Measurements from ENCODE around the gene CEP126.
"Not testable (repeated sequence)": the region's sequence is repeated elsewhere in the genome, so short reads cannot be mapped to it uniquely, and the experiment has no call there.

The CEP126 gene

DNA sequence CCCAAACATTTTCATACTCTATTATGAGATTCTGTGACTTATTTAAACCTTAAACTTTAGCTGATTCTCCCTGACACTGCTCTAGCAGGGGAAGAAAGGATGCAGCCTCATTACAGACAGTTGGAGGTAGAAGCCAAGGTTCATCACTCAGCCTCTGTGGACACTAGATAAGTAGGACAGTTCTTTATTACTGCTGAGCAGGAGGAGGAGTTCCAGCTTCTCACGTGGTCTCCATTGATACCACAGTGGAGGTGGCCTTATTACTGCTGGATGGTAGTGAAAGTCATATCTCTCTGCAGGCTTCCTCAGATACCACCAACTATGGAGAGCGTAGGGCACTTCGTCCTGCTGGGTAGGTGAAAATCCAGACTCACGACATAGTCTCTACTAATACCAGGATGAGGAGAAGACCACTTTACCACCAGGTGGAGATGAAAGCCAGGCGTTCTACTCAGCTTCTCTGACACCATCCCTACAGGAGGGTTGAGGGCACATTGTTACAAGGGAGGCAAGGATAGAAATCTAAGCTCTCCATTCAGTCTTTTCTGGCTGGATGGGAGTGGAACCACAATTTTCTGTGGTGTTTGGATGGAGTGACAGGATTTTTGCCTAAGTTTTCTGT, 14.6 kb downstream of the CEP126 start:
- DNase-seq (ENCODE audit: low spot score): no peak

DNA sequence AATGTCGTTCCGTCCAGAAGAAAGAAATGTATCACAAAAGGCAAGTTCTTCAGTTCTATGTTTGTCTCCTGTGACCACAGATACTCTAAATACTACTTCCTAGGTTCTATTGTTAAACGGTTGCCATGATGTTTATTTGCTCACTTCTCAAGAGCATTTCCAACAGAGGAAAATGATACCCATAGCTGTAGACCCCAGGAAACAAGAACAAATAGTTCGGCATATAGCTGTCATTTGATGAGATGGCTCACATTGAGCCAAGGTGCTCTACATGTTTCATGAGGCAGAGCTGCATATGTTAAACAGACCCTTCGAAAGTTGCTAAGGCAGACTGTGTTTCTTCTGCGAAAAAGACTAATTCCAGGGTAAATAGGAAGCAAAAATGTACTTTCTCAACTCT, 16.9 kb downstream of the CEP126 start:
- DNase-seq (ENCODE audit: low spot score): no peak

DNA sequence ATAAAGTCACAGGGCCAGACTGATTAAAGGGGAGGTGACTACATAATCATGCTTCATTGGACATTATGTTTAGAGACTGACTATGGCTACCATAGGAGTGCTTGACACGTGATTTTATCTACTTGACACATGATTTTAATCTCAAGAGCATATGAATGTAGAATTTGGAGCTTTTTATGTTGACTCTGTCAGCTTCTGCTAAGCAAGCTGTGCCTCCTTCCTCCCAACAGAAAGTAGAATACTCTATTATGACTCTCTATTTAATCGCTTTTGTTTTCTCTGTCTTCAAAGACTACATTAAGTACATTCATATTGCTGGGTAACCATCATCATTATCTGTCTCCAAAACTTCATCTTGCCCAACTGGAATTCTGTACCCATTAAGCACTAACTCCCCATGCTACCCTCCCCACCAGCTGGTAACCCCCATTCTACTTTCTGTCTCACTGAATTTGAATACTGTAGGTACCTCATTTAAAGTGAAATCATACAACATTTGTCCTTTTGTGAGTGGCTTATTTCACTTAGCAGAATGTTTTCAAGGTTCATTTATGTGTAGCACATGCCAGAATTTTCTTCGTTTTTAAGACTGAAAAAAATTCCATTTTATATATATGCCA, 26.2 kb downstream of the CEP126 start:
- DNase-seq (ENCODE audit: low spot score): no peak

DNA sequence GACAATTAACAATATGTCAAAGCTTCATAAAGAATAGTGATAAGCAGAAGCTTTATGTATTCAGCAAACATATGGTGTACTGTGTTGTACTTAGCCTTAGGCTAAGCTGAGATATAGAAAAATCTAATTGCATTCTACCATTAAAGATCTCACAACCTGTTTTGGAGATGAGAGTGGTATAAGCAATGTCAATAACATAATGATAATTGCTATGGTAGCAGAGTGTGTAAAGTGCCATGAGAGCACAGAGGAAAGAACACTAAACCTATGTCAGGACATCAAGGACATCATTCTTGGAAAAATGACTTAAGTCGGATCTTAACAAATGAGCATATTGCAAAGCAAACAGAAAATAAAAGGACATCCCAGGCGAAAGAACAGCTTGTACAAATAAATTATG, 30.1 kb downstream of the CEP126 start:
- no peak for DNase-seq (ENCODE audit: low spot score)

DNA sequence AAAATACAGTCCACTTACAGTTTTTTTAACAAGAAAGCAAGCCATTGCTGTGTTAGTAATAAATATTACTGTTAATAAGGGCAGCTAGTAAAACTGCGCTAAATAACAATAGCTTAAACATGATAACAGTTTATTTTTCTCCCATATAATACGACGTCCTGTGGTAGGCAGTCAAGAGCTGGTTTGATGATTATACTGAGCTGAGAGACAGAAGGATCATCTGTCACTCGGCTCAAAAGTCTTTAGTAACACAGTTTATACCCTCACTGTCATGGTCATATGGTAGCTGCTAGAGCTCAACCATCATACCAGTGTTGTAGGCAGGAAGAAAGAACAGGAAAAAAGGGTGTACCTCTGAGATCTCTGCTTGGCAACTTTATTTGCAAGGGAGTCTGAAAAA, 30.6 kb downstream of the CEP126 start:
- no peak for DNase-seq (ENCODE audit: low spot score)

DNA sequence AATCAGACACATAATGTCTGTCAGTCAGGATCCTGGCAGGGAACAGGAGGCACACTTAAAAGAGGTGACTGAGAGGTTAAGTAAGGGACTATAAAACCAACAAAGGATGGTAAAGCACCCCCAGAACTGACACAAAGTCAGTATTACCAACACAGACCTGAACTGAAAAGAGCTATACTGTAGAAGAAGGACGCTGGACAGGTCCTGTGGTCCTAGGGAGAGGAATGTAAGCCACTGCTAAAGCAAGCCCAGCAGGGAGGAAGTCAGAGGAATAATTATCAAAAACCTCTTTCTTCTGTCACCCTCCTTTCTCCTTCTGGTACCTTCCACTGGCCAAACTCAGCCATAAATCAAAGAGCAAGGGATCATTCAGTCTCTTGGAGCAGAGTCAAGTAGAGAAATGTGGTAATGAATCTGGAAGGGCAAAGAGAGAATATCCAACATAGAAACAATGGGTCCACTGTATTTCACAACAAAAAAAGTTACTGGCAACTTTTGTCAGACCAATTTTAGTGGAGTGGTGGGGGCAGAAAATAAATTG, 34.9 kb downstream of the CEP126 start:
- no peak for DNase-seq (ENCODE audit: low spot score)

DNA sequence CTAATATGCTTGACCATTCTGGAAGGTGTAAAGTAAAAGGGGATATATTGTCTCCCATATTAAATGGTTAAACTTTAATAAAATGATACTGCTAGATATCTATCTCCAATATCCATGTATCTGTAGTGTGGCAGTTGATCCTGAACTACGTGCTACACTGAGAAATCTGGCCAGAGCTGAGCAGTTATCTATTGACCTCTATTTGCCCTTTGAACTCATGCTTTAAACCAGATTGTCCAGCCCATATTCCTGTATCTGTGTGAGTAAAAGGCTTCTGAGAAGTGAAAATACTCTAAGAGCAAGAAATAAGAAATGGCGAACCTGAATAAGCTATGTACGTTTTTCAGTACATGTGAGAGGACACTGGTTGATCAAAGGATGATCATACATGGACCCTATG, 40.5 kb downstream of the CEP126 start:
- DNase-seq (ENCODE audit: low spot score): no peak

DNA sequence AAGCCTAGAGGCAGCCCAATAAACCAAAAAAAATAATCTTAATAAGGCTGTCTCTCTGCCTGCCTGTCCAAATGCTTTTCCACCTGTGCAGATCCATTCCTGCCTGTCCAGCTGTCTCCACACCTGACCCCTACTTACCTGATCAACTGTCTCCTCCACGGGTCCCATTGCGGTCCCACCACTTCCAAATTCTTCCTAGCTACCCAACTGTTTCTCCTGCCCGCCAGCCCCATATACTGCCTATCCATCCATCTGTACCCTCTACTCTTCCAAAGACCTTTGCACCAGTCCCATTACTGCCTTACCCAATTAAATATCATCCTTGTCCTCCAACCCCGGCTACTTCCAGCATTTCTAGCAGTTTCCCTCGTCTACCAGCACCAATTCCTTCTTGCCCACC, 40.9 kb downstream of the CEP126 start:
- DNase-seq (ENCODE audit: low spot score): no peak

DNA sequence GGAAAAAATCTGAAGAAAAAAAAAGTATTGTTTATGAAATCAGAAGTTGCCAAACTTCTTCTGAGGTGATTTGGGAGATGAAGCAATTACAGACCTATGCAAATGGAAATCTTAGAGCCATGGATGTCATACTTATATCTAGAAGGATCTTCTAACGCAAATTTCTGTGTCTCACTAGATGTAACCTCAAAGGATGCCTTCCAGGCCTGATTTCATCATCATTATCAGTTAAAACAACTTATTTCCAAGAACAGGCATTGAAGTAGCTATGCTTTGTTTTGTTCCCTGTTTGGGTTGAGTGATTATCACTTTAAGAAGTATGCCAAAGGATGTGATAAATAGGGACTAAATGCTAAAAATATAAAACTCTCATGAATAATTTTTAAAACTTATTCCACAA, 45.4 kb downstream of the CEP126 start:
- no peak for DNase-seq (ENCODE audit: low spot score)

DNA sequence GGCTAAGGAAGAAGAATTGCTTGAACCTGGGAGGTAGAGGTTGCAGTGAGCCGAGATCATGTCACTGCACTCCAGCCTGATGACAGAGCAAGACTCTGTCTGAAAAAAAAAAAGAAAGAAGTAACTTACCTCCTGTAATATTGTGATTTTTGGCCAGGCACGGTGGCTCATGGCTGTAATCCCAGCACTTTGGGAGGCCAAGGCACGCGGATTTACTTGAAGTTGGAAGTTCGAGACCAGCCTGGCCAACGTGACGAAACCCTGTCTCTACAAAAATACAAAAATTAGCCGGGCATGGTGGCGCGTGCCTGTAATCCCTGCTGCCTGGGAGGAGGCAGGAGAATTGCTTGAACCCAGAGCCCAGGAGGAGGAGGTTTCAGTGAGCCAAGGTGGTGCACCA, 49.4 kb downstream of the CEP126 start:
- DNase-seq (ENCODE audit: low spot score): not testable (repeated sequence)

DNA sequence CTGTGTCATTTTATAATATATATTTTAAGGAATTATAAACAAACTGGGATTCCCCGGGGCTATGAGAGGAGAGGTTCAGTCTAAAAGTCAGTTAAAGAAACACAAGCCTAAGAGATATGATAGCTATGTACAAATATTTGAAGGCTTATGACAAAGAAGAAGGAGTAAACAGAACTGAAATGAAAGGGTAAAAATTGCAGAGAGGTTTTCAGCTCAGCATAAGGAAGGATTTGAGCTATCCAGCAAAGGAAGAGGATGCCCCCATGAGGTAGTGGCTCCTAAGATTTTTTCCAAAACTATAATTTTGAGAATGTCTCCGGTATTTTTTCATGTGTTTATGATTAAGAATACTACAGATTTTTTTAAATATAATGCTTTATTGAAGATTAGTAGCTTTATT, 59.4 kb downstream of the CEP126 start:
- DNase-seq (ENCODE audit: low spot score): no peak

DNA sequence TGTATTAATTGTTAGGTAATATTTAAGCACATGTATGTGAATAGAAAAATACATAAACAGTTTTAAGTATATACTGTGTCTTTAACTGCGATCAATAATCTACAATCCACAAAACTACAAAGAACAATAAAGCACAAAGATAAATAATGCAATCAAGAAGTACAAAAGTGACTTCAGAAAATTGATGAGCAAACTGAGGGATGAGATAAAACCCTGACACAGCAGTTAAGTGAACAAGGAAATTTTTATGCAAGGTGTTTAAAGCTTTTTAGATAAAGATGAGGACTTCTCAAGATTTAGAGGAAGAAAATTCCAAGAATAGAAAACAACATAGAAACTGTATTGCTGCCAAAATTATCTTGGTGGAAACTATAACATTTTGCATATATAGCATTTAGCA, 60.0 kb downstream of the CEP126 start:
- no peak for DNase-seq (ENCODE audit: low spot score)

DNA sequence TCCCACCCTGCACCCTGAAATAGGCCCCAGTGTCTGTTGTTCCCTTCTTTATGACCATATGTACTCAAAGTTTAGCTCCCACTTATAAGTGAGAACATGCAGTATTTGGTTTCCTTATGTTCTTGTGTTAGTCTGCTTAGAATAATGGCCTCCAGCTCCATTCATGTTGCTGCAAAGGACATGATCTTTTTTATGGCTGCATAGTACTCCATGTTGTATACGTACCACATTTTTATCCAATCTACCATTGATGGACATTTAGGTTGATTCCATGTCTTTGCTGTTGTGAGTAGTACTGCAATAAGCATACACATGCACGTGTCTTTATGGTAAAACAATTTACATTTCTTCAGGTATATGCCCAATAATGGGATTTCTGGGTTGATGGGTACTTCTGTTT, 60.9 kb downstream of the CEP126 start:
- no peak for DNase-seq (ENCODE audit: low spot score)

DNA sequence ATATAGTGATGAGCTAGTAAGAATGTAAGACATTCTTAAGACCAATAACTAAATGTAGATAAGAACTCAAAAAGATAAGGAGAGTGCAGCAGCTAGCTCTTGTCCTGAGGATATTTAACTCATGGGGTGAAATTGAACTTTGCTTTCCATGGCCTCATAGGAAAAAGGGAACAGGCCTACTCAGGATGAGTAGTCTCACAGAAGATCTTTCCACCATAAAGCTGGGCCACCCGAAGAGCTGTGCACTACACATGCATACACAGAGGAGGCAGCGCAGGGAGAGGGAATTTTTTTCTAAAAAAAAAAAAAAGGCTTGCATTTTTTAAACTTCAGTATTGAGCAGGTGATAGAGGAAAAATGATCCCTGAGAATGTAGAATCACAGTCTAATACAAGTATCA, 72.6 kb downstream of the CEP126 start:
- no peak for DNase-seq (ENCODE audit: low spot score)

DNA sequence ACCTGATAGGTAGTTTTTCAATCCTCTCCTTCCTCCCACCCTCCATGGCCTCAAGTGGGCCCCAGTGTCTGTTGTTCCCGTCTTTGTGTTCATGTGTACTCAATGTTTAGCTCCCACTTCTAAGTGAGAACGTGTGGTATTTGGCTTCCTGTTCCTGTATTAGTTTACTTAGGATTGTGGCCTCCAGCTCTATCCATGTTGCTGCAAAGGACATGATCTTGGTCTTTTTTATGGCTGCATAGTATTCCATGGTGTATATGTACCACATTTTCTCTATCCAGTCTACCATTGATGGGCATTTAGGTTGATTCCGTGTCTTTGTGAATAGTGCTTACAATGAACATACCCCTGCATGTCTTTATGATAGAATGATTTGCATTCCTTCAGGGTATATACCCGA, 78.4 kb downstream of the CEP126 start:
- no peak for DNase-seq (ENCODE audit: low spot score)

DNA sequence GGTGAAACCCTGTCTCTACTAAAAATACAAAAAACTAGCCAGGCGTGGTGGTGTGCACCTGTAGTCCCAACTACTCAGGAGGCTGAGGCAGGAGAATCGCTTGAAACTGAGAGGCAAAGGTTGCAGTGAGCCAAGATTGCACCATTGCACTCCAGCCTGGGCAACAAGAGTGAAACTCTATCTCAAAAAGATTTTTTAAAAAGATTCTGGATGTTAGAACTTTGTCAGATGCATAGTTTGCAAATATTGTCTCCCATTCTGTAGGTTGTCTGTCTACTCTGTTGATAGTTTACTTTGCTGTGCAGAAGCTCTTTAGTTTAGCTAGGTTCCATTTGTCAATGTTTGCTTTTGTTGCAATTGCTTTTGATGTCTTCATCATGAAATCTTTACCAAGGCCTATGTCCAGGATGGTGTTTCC, 79.3 kb downstream of the CEP126 start:
- not testable (repeated sequence) for DNase-seq (ENCODE audit: low spot score)

DNA sequence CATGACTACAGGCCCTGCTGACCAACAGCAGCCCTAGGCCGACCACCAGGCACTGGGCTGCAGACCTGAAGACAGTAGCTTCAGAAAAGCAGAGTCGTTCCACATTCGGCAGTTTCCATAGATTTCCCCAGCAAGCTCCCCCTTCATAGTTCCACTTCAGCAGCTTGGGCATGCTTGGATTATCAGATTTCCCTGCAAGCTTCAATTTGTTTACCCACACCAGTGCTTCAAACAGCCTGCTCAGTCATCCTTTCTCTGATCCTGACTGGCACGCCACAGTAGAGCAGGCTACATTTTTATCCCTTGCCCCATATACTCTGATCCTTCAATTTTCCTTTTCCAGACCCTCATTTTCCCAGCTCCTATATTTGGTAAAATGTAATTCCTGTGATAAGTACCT, 81.3 kb downstream of the CEP126 start:
- no peak for DNase-seq (ENCODE audit: low spot score)

DNA sequence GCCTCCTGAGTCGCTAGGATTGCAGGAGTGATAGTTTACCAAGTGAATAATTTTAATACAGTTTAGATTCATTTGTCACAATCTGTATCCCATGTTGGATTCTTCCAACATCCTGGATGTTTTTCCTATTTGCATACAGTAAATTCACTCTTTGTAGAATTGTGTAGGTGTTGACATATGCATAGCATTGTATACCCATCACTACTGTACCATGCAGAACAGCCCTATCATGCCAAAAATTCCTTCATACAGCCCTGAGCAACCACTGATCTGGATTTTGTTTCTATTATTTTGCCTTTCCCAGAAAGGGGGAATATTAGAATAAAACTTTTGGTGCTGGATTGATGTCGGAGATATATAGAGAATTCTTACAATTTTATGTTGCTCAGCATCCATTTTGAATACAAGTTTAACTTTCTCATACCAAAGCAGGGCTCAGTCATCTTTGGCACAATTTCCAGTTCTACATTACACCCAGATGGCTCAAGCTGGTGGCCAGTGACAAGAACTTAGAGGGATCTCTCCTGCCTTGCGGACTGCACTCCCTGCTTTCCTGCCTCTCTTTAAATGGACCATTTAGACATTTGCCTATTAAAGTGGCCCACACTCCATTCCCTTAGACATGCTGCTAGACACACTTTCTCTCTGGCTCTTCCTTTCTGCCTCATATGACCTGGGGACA, 87.0 kb downstream of the CEP126 start:
- no peak for DNase-seq (ENCODE audit: low spot score)

DNA sequence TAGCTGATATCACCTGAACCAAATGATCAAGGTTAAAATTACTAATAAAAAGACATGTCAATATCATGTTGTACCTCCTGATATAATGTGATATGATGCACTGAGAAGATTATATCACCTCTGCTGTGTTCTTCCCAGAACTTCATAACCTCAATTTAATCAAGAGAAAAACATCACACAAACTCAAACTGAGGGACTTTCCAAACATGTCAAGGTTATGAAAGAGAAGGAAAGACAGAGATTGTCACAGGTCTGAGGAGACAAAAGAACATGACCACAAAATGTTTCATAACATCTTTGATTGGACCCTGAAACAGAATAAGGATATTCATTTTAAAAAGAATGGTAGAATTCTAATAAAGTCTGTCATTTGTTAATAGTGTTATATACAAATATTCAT, 89.4 kb downstream of the CEP126 start:
- DNase-seq (ENCODE audit: low spot score): no peak

DNA sequence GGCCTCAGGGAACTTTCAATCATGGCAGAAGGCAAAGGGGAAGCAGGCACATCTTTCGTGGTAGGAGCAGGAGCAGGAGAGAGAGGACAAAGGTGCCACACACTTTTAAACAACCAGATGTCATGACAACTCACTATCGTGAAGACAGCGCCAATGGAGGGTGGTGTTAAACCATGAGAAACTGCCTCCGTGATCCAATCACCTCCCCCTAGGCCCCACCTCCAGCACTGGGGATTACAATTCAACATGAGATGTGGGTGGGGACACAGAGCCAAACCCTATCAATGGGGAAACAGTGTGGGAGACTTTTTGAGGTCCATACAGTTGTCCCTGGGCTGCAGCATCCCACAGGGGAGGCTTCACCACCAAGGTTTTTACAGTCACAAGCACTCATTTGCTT, 90.5 kb downstream of the CEP126 start:
- DNase-seq (ENCODE audit: low spot score): no peak

DNA sequence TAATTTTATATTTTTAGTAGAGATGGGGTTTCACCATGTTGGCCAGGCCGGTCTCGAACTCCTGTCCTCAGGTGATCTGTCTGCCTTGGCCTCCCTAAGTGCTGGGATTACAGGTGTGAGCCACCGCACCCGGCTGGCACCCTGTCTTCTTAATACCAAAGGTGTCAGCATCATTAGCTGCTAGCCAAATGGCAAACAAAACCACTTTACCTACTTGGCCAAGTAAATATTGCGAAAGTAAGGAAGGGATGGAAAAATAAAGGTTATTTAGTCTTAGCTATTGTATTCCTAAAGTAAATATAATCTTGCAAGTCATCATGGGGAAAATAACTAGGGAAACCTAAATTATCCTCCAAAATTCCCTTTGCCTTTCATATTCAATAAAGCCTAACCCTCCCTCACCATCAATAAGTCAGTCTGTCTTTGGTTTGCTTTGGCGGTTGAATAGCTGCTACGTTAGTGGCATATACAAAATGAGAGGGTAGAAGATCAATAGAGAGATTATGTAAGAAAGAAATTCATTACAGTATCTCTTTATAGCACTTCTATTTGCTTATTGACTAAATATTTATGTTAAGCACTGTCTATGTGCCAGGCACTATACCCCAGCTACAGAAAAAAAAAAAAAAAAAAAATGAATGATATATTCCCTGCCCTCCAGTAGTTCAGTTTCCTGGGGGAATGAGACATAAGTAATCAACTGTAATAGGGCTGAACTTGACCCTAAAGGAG, 92.2 kb downstream of the CEP126 start:
- DNase-seq (ENCODE audit: low spot score): no peak

DNA sequence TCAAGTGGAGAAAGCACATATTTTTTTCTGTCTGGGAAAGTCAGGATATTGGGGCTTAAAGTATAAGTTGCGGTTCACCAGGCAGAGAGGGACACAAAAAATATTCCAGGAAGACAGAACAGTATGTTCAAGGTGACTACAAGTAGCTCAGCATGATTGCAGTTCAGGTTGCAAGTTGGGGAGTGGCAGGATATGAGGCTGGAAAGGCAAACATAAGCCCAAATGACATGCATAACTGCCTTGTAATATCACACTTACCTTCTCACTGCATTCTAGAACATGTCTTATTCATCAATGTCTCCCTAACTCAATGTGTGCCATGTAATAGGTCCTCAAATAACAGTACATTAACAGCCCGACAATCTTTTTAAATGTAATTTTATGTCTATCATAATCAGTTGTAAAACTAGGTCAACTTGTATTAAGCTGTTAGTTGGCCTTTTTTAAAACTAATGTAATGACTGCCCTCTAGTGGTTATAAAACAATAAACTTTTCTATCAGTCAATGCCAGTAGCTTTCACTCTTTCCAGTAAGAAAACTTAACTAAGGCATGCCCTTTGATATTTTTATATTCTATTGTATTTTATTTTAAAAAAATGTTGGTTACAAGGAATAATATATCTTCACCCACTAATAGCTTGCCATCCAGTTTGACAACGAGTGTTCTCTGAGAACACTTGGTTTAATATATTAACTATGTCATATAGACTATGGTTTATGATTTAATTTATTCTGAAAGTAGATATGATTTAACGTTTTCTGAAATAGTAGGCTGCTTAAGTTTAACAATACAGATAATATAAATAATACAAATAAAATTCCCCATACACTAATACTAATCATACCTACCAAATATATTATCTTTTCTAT, 93.0 kb downstream of the CEP126 start:
- no peak for DNase-seq (ENCODE audit: low spot score)
